GM18507 (cell line): ENCODE results near the gene HOXA7.

Experiments
- DNase-seq: peaks from one replicate; pipeline ENCODE4 v3.0.0; 2011; ENCODE audit warnings: low read depth; ENCODE audit not compliant: insufficient read length; ENCODE audit errors: extremely low spot score
- FAIRE-seq: peaks from 2 replicates; lab custom pipeline; 2011; peaks lifted over from hg19 to GRCh38; lab: Jason Lieb, UNC

HOXA7 gene

GRCh38 chr7:27126596-27127327 lies 29.7 kb downstream of the HOXA7 start:
- FAIRE-seq (no peak), DNase-seq (no peak)

- DNase-seq (no peak), FAIRE-seq (no peak)
Measured at GRCh38 chr7:27125986-27126394, 30.5 kb downstream of the HOXA7 start.

GRCh38 chr7:27124902-27125689 lies 31.4 kb downstream of the HOXA7 start:
- no peak for DNase-seq
- FAIRE-seq, result no peak

GRCh38 chr7:27124096-27124901 lies 32.2 kb downstream of the HOXA7 start:
- DNase-seq (no peak), FAIRE-seq (no peak)

- FAIRE-seq, result no peak
- no peak for DNase-seq
Measured at GRCh38 chr7:27123477-27124053, 32.9 kb downstream of the HOXA7 start.

- FAIRE-seq (no peak), DNase-seq (no peak)
Measured at GRCh38 chr7:27123007-27123476, 33.4 kb downstream of the HOXA7 start.

GRCh38 chr7:27122077-27122910 lies 34.2 kb downstream of the HOXA7 start:
- DNase-seq (no peak), FAIRE-seq (no peak)

- DNase-seq (no peak), FAIRE-seq (no peak)
Measured at GRCh38 chr7:27121684-27122076, 34.8 kb downstream of the HOXA7 start.

GRCh38 chr7:27119412-27119911 lies 37.0 kb downstream of the HOXA7 start:
- no peak for DNase-seq

GRCh38 chr7:27118580-27118979 lies 37.9 kb downstream of the HOXA7 start:
- FAIRE-seq (no peak), DNase-seq (no peak)

More at GRCh38 chr7:27119412-27119911, 37.0 kb downstream of the HOXA7 start:
- FAIRE-seq, result no peak

- DNase-seq, result no peak
- FAIRE-seq, result no peak
Measured at GRCh38 chr7:27117887-27118491, 38.5 kb downstream of the HOXA7 start.

GRCh38 chr7:27116962-27117886 lies 39.3 kb downstream of the HOXA7 start:
- FAIRE-seq (no peak), DNase-seq (no peak)

GRCh38 chr7:27116031-27116961 lies 40.2 kb downstream of the HOXA7 start:
- FAIRE-seq (no peak), DNase-seq (no peak)

- FAIRE-seq (no peak), DNase-seq (no peak)
Measured at GRCh38 chr7:27115221-27116026, 41.1 kb downstream of the HOXA7 start.

GRCh38 chr7:27114881-27115220 lies 41.6 kb downstream of the HOXA7 start:
- DNase-seq (no peak), FAIRE-seq (no peak)
